Mesenchymal stem cell (in vitro differentiated cells and primary cell): ENCODE results near the gene CROCC.

Experiments used
- DNase-seq: peaks from one replicate; pipeline ENCODE4 v3.0.0-alpha.2; 2013
- H2AFZ ChIP-seq: one replicate; pipeline ENCODE4 v1.6.1; 2013; ENCODE audit warnings: low read depth, mild to moderate bottlenecking, control low read depth, inconsistent platforms, low read length, moderate library complexity
- H2AK5ac ChIP-seq: 2 replicates; pipeline ENCODE4 v1.6.1; 2013; ENCODE audit warnings: low read length, moderate library complexity, mild to moderate bottlenecking, inconsistent platforms; ENCODE audit not compliant: severe bottlenecking
- H2BK120ac ChIP-seq: one replicate; pipeline ENCODE4 v1.6.1; 2013; ENCODE audit warnings: low read depth, mild to moderate bottlenecking, inconsistent platforms, low read length, moderate library complexity
- H2BK12ac ChIP-seq, 2 experiments: one replicate each; pipeline ENCODE4 v1.6.1; 2013; ENCODE audit warnings: inconsistent platforms in 2 of 2, low read length in 2 of 2, mild to moderate bottlenecking in 2 of 2, moderate library complexity in 2 of 2, control low read depth in 1 of 2
- H2BK15ac ChIP-seq: one replicate; pipeline ENCODE4 v1.6.1; 2013; ENCODE audit warnings: mild to moderate bottlenecking, low read depth, inconsistent platforms; ENCODE audit not compliant: poor library complexity, severe bottlenecking
- H2BK5ac ChIP-seq: 2 replicates; pipeline ENCODE4 v1.6.1; 2013; ENCODE audit warnings: low read depth, mild to moderate bottlenecking, low read length, control low read depth, inconsistent platforms; ENCODE audit not compliant: poor library complexity, severe bottlenecking
- H3K14ac ChIP-seq, 2 experiments: one replicate each; pipeline ENCODE4 v1.6.1; 2013; ENCODE audit warnings: inconsistent platforms in 2 of 2, low read length in 2 of 2, control low read depth in 1 of 2, mild to moderate bottlenecking in 1 of 2, moderate library complexity in 1 of 2
- H3K18ac ChIP-seq, 2 experiments: one replicate each; pipeline ENCODE4 v1.6.1; 2013; ENCODE audit warnings: inconsistent platforms in 2 of 2, low read length in 2 of 2, control low read depth in 1 of 2, low read depth in 1 of 2, mild to moderate bottlenecking in 1 of 2
- H3K23ac ChIP-seq, 2 experiments: one replicate each; pipeline ENCODE4 v1.6.1; 2013; ENCODE audit warnings: inconsistent platforms in 2 of 2, low read length in 2 of 2, mild to moderate bottlenecking in 2 of 2, moderate library complexity in 2 of 2, control low read depth in 1 of 2
- H3K27ac ChIP-seq: 2 replicates; pipeline ENCODE4 v1.5.1; 2013; ENCODE audit warnings: mild to moderate bottlenecking, moderate library complexity, low read length, control low read depth, inconsistent platforms; ENCODE audit not compliant: poor library complexity, severe bottlenecking
- H3K27me3 ChIP-seq, 2 experiments: 2 replicates each; pipeline versions ENCODE4 v1.6.1 to v1.7.0; 2013; ENCODE audit warnings: low read length in 2 of 2, mild to moderate bottlenecking in 2 of 2, moderate library complexity in 2 of 2, control low read depth in 1 of 2, inconsistent platforms in 1 of 2; ENCODE audit not compliant: control insufficient read depth in 1 of 2, insufficient read depth in 1 of 2
- H3K36me3 ChIP-seq, 2 experiments: 2 replicates each; pipeline versions ENCODE4 v1.6.1 to v1.7.0; 2013; ENCODE audit warnings: low read length in 2 of 2, control low read depth in 1 of 2, inconsistent platforms in 1 of 2, low read depth in 1 of 2, mild to moderate bottlenecking in 1 of 2; ENCODE audit not compliant: insufficient read depth in 2 of 2, control insufficient read depth in 1 of 2
- H3K4ac ChIP-seq, 2 experiments: one replicate each; pipeline ENCODE4 v1.6.1; 2013; ENCODE audit warnings: inconsistent platforms in 2 of 2, low read length in 2 of 2, mild to moderate bottlenecking in 2 of 2, moderate library complexity in 2 of 2, control low read depth in 1 of 2, low read depth in 1 of 2
- H3K4me1 ChIP-seq: 2 replicates; pipeline ENCODE4 v1.6.1; 2013; ENCODE audit warnings: low read depth, low read length, control low read depth; ENCODE audit not compliant: control insufficient read depth, insufficient read depth
- H3K4me2 ChIP-seq: 2 replicates; pipeline ENCODE4 v1.6.1; 2013; ENCODE audit warnings: low read length, mild to moderate bottlenecking, inconsistent platforms; ENCODE audit not compliant: poor library complexity, severe bottlenecking
- H3K4me3 ChIP-seq, 2 experiments: 2 replicates each; pipeline versions ENCODE4 v1.5.1 to v1.7.0; 2013; ENCODE audit warnings: low read length in 2 of 2, mild to moderate bottlenecking in 2 of 2, control low read depth in 1 of 2, low read depth in 1 of 2; ENCODE audit not compliant: insufficient read depth in 1 of 2
- H3K79me1 ChIP-seq: replicated peaks from 2 replicates; pipeline ENCODE4 v1.6.1; 2013; ENCODE audit warnings: mild to moderate bottlenecking, control low read depth, low read length, inconsistent platforms; ENCODE audit not compliant: poor library complexity, severe bottlenecking
- H3K9ac ChIP-seq: 2 replicates; pipeline ENCODE4 v1.7.0; 2013; ENCODE audit warnings: mild to moderate bottlenecking, low read length, moderate library complexity
- H3K9me3 ChIP-seq: 2 replicates; pipeline ENCODE4 v1.7.0; 2013; ENCODE audit warnings: mild to moderate bottlenecking, low read length; ENCODE audit not compliant: control insufficient read depth
- H4K8ac ChIP-seq: one replicate; pipeline ENCODE4 v1.6.1; 2013; ENCODE audit warnings: inconsistent platforms, mild to moderate bottlenecking, low read length, moderate library complexity
- H4K91ac ChIP-seq: one replicate; pipeline ENCODE4 v1.6.1; 2013; ENCODE audit warnings: mild to moderate bottlenecking, low read length, inconsistent platforms
- WGBS: methylation state at CpG from one replicate; pipeline ENCODE4 v1.1.7; 2013; ENCODE audit warnings: mixed read lengths; 5-methylcytosine and 5-hydroxymethylcytosine counted together

Gene CROCC

DNA sequence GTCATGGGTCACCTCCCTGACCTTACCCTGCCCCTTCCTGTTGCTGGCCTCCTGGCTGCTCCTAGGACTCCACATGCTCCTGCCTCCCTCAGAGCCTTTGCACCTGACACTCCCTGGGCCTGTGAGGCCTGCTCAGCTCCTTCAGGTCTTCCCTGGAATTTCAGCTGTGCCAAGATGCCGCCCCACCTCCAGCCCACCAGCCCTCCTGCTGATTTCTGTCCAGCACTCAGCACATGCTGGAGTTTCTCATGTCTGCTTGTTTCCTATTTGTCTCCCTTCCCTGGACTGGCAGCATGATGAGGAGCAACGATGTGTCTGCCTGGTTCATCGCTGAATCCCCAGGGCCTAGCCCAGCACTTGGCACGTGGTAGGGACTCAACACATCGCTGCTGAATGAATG, 55.6 kb downstream of the CROCC start:
- WGBS: 96% methylated on average over 5 of the region's 5 CpGs
- no peak for DNase-seq
- Histone ChIP-seq H3K4me2 (no peak overlapping the region), H2AK5ac (no peak overlapping the region), H3K9ac (no peak overlapping the region), H3K4me3 (no peak overlapping the region), H4K8ac (no peak overlapping the region), H2BK15ac (no peak overlapping the region), H3K9me3 (no peaks in the 10 kb centered on the region), H3K79me1 (peaks cover 11% of the 10 kb centered on the region), H2BK120ac (no peak overlapping the region), H3K4ac (no peak overlapping the region), H3K27ac (no peak overlapping the region), H2BK5ac (no peak overlapping the region), H3K18ac (no peak overlapping the region), H4K91ac (no peak overlapping the region), H3K36me3 (peaks cover 45 to 51% of the 10 kb centered on the region in 2 experiments), H2BK12ac (no peak overlapping the region), H3K23ac (no peak overlapping the region), H2AFZ (no peak overlapping the region), H3K27me3 (no peaks in the 10 kb centered on the region), H3K14ac (no peak overlapping the region), H3K4me1 (peaks cover 52% of the 10 kb centered on the region)

- no peaks in the 10 kb centered on the region for H3K27me3 ChIP-seq
- DNase-seq: no peak
- 90% methylated on average over 3 of the region's 4 CpGs for WGBS
Measured at GRCh38 chr1:16978139-16978538, 56.4 kb downstream of the CROCC start.

DNA sequence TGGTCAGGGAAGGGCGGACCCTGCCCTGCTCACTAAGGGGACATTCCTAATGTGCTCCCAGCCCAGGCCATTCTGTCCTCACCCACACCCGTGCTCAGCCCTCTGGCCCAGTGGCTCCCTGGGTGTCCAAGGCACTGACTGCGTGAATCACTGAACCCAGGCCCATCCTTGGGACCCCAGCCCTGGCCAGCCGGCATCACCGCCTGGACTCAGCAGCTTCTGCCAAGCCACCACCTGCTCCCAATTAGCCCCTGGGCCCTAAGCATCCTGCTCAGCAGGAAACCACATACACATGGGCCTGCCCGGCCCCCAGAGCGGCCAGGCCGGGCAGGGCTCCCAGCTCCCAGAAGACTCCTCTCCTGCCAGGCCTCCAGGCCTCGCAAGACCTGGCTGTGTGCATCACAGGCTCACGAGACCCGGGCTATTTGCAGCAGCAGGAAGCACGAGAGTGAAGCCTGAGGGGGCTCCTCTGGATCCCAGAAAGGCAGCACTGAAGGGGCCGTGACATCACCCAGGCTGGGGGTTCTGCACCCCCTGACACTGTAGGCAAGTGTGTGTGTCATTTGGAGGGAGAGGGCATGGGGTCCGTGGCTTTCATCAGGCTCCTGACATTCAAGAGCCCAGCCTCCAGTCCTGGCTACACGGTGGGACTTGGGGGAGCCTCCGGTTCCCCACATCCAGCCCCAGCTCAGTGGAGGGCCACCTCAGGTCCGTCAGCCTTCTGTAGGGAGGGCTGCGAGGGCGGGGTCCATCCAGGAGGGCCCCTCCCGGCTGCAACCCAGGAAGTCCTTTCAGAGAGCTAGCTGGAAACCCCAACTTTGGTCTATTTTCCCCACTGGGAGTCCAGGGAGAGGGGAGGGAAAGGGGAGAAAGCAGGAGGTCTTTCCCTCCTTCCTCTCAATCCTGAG, 57.1 kb downstream of the CROCC start:
- H3K9ac ChIP-seq: peak overlapping the region; percentile 94
- no peaks in the 10 kb centered on the region for H3K27me3 ChIP-seq
- no peak overlapping the region for H2BK120ac ChIP-seq
- H3K23ac ChIP-seq: peak overlapping the region in 1 of 2 experiments; percentile 81
- peak overlapping the region in 1 of 2 experiments; percentile 21 for H2BK12ac ChIP-seq
- peak overlapping the region; percentile 79 to 98 for H3K4me3 ChIP-seq
- peak overlapping the region; percentile 76 for H3K4me2 ChIP-seq
- peak overlapping the region; percentile 53 to 90 for H3K18ac ChIP-seq
- H4K91ac ChIP-seq: peak overlapping the region; percentile 78
- H3K79me1 ChIP-seq: peaks cover 11% of the 10 kb centered on the region
- H2AK5ac ChIP-seq: peak overlapping the region; percentile 1
- peak overlapping the region; percentile 33 for H4K8ac ChIP-seq
- H3K4ac ChIP-seq: peak overlapping the region in 1 of 2 experiments; percentile 60
- peaks cover 47% of the 10 kb centered on the region for H3K4me1 ChIP-seq
- no peaks in the 10 kb centered on the region for H3K9me3 ChIP-seq
- H2AFZ ChIP-seq: no peak overlapping the region
- H3K36me3 ChIP-seq: peaks cover 36 to 43% of the 10 kb centered on the region in 2 experiments
- WGBS: 49% methylated on average over 16 of the region's 20 CpGs
- no peak overlapping the region for H2BK15ac ChIP-seq
- DNase-seq: peak; percentile 71
- peak overlapping the region; percentile 53 for H3K27ac ChIP-seq
- peak overlapping the region; percentile 11 for H2BK5ac ChIP-seq
- H3K14ac ChIP-seq: peak overlapping the region in 1 of 2 experiments; percentile 66

More at GRCh38 chr1:16978139-16978538, 56.4 kb downstream of the CROCC start:
- H3K14ac ChIP-seq: no peak overlapping the region
- no peak overlapping the region for H2BK15ac ChIP-seq
- H3K4me2 ChIP-seq: peak overlapping the region; percentile 76
- H3K4me3 ChIP-seq: peak overlapping the region; percentile 79 to 98
- H2AFZ ChIP-seq: no peak overlapping the region
- H3K4ac ChIP-seq: no peak overlapping the region
- no peak overlapping the region for H3K18ac ChIP-seq
- H3K4me1 ChIP-seq: peaks cover 47% of the 10 kb centered on the region
- H3K79me1 ChIP-seq: peaks cover 11% of the 10 kb centered on the region
- H2BK12ac ChIP-seq: no peak overlapping the region
- H2AK5ac ChIP-seq: peak overlapping the region; percentile 45
- H2BK120ac ChIP-seq: no peak overlapping the region
- no peak overlapping the region for H2BK5ac ChIP-seq
- H3K27ac ChIP-seq: no peak overlapping the region
- no peak overlapping the region for H4K8ac ChIP-seq
- no peaks in the 10 kb centered on the region for H3K9me3 ChIP-seq
- H3K36me3 ChIP-seq: peaks cover 41 to 45% of the 10 kb centered on the region in 2 experiments
- peak overlapping the region; percentile 94 for H3K9ac ChIP-seq
- H4K91ac ChIP-seq: peak overlapping the region; percentile 76
- no peak overlapping the region for H3K23ac ChIP-seq
